SK-N-MC (cell line): ENCODE measurements around the gene NOX5.

Experiments used
- EZH2 ChIP-seq: fragments of 200-600 bp; sonication (generic); IDR thresholded peaks from one replicate; pipeline ENCODE4 v1.6.1; 2017; ENCODE audit warnings: antibody characterized with exemption
- FOXP2 ChIP-seq: optimal IDR thresholded peaks from 2 replicates; pipeline ENCODE3; 2011; ENCODE audit warnings: mild to moderate bottlenecking, moderate library complexity; ENCODE audit not compliant: insufficient read depth; ENCODE audit errors: extremely low read length, control extremely low read depth
- POLR2AphosphoS5 ChIP-seq: IDR thresholded peaks from 2 replicates; pipeline ENCODE4 v1.6.1; 2012; ENCODE audit warnings: mild to moderate bottlenecking, low read depth, low read length, borderline replicate concordance

DNA sequence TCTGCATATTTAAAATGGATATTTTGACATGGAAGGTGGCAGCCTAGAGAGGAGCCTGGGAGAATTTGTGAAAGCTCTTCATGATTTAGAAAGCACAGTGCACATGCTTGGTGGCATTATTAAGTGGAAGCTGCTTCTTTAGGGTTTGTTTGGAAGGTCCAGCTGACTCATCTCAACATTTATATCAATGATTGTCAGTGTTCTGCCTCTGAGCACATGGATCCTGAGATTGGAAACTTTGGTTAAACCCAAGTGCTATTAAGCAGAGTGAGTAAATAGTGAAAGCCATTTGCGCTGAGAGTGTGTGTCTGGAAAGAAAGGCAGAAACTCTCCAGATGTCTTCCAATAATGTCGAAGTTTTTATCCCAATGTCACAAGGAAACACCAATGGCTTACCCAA, 7.4 kb downstream of the NOX5 start:
- TF ChIP-seq POLR2AphosphoS5: no peak
- no peak for TF ChIP-seq EZH2
- no peak for TF ChIP-seq FOXP2
